ENCODE data around the gene DOC2A.

DNA sequence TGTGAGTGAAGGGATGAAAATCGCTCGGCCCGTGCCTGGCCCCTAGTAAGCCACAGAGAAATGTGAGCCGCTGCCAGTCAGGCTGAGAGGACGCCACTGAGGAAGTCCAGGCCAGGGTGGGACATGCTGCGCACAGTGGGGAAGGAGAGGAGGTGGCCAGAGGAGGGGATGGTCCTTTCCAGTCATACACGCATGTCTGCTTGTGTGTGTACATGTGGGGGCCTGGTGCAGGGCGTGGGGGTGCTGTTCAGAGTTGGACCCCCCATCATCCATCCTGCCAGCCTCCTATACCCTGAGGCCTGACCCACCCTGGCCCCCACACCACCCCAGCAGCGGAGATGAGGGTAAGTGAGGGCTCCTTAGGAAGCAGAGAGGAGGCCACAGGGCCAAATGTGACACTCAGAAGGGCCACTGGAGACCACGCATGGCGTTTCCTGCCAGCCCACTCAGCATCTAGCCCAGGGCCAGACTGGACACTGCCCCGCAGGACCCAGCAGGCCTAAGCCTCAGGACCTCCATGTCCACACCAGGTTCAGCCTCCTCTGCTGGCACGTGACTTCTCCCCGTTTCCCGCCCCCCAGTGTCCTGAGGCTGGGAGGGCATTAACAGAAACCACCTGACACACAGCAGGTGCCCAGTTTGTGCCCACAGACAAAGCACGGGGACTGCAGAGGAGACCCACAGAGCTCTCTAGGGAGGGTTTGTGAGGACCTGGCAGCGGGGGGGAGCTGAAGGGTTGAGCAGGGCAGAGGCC lies 7.0 kb downstream of the DOC2A start:
- TF ChIP-seq, protein P1, sequence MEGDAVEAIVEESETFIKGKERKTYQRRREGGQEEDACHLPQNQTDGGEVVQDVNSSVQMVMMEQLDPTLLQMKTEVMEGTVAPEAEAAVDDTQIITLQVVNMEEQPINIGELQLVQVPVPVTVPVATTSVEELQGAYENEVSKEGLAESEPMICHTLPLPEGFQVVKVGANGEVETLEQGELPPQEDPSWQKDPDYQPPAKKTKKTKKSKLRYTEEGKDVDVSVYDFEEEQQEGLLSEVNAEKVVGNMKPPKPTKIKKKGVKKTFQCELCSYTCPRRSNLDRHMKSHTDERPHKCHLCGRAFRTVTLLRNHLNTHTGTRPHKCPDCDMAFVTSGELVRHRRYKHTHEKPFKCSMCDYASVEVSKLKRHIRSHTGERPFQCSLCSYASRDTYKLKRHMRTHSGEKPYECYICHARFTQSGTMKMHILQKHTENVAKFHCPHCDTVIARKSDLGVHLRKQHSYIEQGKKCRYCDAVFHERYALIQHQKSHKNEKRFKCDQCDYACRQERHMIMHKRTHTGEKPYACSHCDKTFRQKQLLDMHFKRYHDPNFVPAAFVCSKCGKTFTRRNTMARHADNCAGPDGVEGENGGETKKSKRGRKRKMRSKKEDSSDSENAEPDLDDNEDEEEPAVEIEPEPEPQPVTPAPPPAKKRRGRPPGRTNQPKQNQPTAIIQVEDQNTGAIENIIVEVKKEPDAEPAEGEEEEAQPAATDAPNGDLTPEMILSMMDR (IDR thresholded peaks at IDR 0.05), result no peak
- TF ChIP-seq POLR2AphosphoS5 (IDR thresholded peaks at IDR 0.05; ENCODE audit: insufficient read depth in 1 of 2, low read depth in 1 of 2) (no peak), POLR2A (IDR thresholded peaks at IDR 0.05) (no peak)
